WTC11 (cell line): ENCODE results near the gene FOXB2. TPM values are rescaled to one million over a fixed set of nuclear protein-coding genes. Genes with fewer than 3 reads are reported as not detected.

Source experiments
- ATF6 ChIP-seq: sonication (generic); formaldehyde crosslinking; IDR thresholded peaks from 2 replicates; pipeline ENCODE4 v1.8.1; 2023; ENCODE audit warnings: mild to moderate bottlenecking, missing genetic modification reagents
- CREB1 ChIP-seq: sonication (generic); formaldehyde crosslinking; IDR thresholded peaks from 2 replicates; pipeline ENCODE4 v1.8.0; 2023; ENCODE audit warnings: mild to moderate bottlenecking, missing genetic modification reagents
- ELF4 ChIP-seq: sonication (generic); formaldehyde crosslinking; IDR thresholded peaks from 2 replicates; pipeline ENCODE4 v1.8.1; 2022; ENCODE audit warnings: low read depth, mild to moderate bottlenecking, moderate library complexity, missing genetic modification reagents
- ETV6 ChIP-seq: sonication (generic); formaldehyde crosslinking; IDR thresholded peaks from 2 replicates; pipeline ENCODE4 v1.8.1; 2022; ENCODE audit warnings: mild to moderate bottlenecking, missing genetic modification reagents
- FOXJ3 ChIP-seq: sonication (generic); formaldehyde crosslinking; IDR thresholded peaks from 2 replicates; pipeline ENCODE4 v1.9.0; 2021; ENCODE audit warnings: missing genetic modification reagents, mild to moderate bottlenecking, borderline replicate concordance
- GRHL2 ChIP-seq: fragments of 250-450 bp; sonication (Bioruptor Pico); IDR thresholded peaks from 2 replicates; pipeline ENCODE4 v1.8.0; 2022; ENCODE audit warnings: mild to moderate bottlenecking, moderate library complexity; ENCODE audit not compliant: insufficient replicate concordance, severe bottlenecking
- IRF1 ChIP-seq: sonication (generic); formaldehyde crosslinking; IDR thresholded peaks from 2 replicates; pipeline ENCODE4 v1.8.0; 2023; ENCODE audit warnings: missing genetic modification reagents
- MLX ChIP-seq: sonication (generic); formaldehyde crosslinking; IDR thresholded peaks from 2 replicates; pipeline ENCODE4 v1.8.1; 2023; ENCODE audit warnings: mild to moderate bottlenecking, missing genetic modification reagents, moderate library complexity
- NR1H2 ChIP-seq: sonication (generic); formaldehyde crosslinking; IDR thresholded peaks from 2 replicates; pipeline ENCODE4 v1.9.0; 2021; ENCODE audit warnings: mild to moderate bottlenecking, moderate library complexity, missing genetic modification reagents
- OVOL2 ChIP-seq: fragments of 250-450 bp; sonication (Bioruptor Pico); IDR thresholded peaks from 2 replicates; pipeline ENCODE4 v1.9.0; 2021; ENCODE audit warnings: mild to moderate bottlenecking, borderline replicate concordance
- PREB ChIP-seq: sonication (generic); formaldehyde crosslinking; IDR thresholded peaks from 2 replicates; pipeline ENCODE4 v1.8.1; 2022; ENCODE audit warnings: mild to moderate bottlenecking, missing genetic modification reagents, moderate library complexity, borderline replicate concordance
- SMAD3 ChIP-seq: sonication (generic); formaldehyde crosslinking; IDR thresholded peaks from 2 replicates; pipeline ENCODE4 v1.8.0; 2022; ENCODE audit warnings: missing genetic modification reagents, mild to moderate bottlenecking, borderline replicate concordance
- SOX15 ChIP-seq: fragments of 250-450 bp; sonication (Bioruptor Pico); IDR thresholded peaks from 2 replicates; pipeline ENCODE4 v1.9.0; 2021; ENCODE audit warnings: mild to moderate bottlenecking
- STAT6 ChIP-seq: sonication (generic); formaldehyde crosslinking; conservative IDR thresholded peaks from 2 replicates; pipeline ENCODE4 v1.8.1; 2023; ENCODE audit warnings: mild to moderate bottlenecking, low read depth, missing genetic modification reagents, moderate library complexity
- TP53 ChIP-seq: sonication (generic); formaldehyde crosslinking; IDR thresholded peaks from 2 replicates; pipeline ENCODE4 v1.8.1; 2023; ENCODE audit warnings: mild to moderate bottlenecking, missing genetic modification reagents
- ZBTB43 ChIP-seq: sonication (generic); formaldehyde crosslinking; IDR thresholded peaks from 2 replicates; pipeline ENCODE4 v1.8.1; 2023; ENCODE audit warnings: mild to moderate bottlenecking, missing genetic modification reagents
- ZMAT4 ChIP-seq: fragments of 250-450 bp; sonication (Bioruptor Pico); IDR thresholded peaks from 2 replicates; pipeline ENCODE4 v1.9.0; 2021; ENCODE audit warnings: mild to moderate bottlenecking
- ZNF219 ChIP-seq: sonication (generic); formaldehyde crosslinking; IDR thresholded peaks from 2 replicates; pipeline ENCODE4 v1.8.0; 2023; ENCODE audit warnings: missing genetic modification reagents, mild to moderate bottlenecking, borderline replicate concordance
- ZNF281 ChIP-seq: sonication (generic); formaldehyde crosslinking; IDR thresholded peaks from 2 replicates; pipeline ENCODE4 v1.8.0; 2023; ENCODE audit warnings: mild to moderate bottlenecking, missing genetic modification reagents
- ZNF425 ChIP-seq: fragments of 250-450 bp; sonication (Bioruptor Pico); conservative IDR thresholded peaks from 2 replicates; pipeline ENCODE4 v1.9.0; 2021; ENCODE audit warnings: mild to moderate bottlenecking
- ZNF671 ChIP-seq: fragments of 250-450 bp; sonication (Bioruptor Pico); IDR thresholded peaks from 2 replicates; pipeline ENCODE4 v1.8.0; 2021; ENCODE audit warnings: mild to moderate bottlenecking
- total RNA-seq: library from RNA; stranded (reverse); gene quantifications from 3 replicates; pipeline ENCODE4 v1.2.3, GENCODE V29; 2021

FOXB2 gene
- total RNA-seq, 1 experiment from 2014 or later = 0.22 TPM

GRCh38 chr9:77022783-77023440, 3.5 kb downstream of the FOXB2 start (continued):
- no peak for TF ChIP-seq ZNF219
- TF ChIP-seq ZNF671 = no peak
- no peak for TF ChIP-seq SMAD3
- no peak for TF ChIP-seq ZMAT4 (CRISPR knock-in tag)
- TF ChIP-seq ELF4 (CRISPR knock-in tag) = no peak
- TF ChIP-seq ETV6 (CRISPR knock-in tag) = no peak
- no peak for TF ChIP-seq GRHL2 (CRISPR knock-in tag)
- no peak for TF ChIP-seq MLX
- TF ChIP-seq TP53 = no peak; the same call in 1 of the 2 replicates
- no peak for TF ChIP-seq ATF6 (CRISPR knock-in tag)
- TF ChIP-seq IRF1 (CRISPR knock-in tag) = no peak
- TF ChIP-seq NR1H2 (CRISPR knock-in tag) = no peak
- no peak for TF ChIP-seq ZNF425 (CRISPR knock-in tag)
- no peak for TF ChIP-seq FOXJ3 (CRISPR knock-in tag)
- TF ChIP-seq CREB1 (CRISPR knock-in tag) = no peak
- no peak for TF ChIP-seq OVOL2 (CRISPR knock-in tag)
- TF ChIP-seq ZNF281 (CRISPR knock-in tag) = no peak
- no peak for TF ChIP-seq ZBTB43
- no peak for TF ChIP-seq STAT6 (CRISPR knock-in tag)
- no peak for TF ChIP-seq SOX15
- TF ChIP-seq PREB (CRISPR knock-in tag) = no peak
